Activated T-helper 2 cell treated with anti-CD3 and anti-CD28 coated beads, Interferon-gamma antibody, Interleukin-2, Interleukin-4, amounts not matched to agents 10 μg/mL and 5 μg/mL and 100 μg/mL, durations not matched to agents 14 hours and 24 hours and 36 hours (primary cell): ENCODE results near the gene IVD. TPM values are rescaled to one million over a fixed set of nuclear protein-coding genes. Genes with fewer than 3 reads are reported as not detected.
A peak's percentile ranks its signal among the peaks of the same experiment; 100 is the strongest.

Source experiments
- DNase-seq: peaks from one replicate; pipeline ENCODE4 v3.0.0; 2021; ENCODE audit warnings: low spot score
- H3K27ac Mint-ChIP-seq: one replicate; pipeline ENCODE4 v1.8.0; 2021; ENCODE audit warnings: mixed read lengths
- H3K27me3 Mint-ChIP-seq: one replicate; pipeline ENCODE4 v1.8.0; 2021; ENCODE audit warnings: low read depth, mixed read lengths
- H3K36me3 Mint-ChIP-seq: one replicate; pipeline ENCODE4 v1.8.0; 2021; ENCODE audit warnings: low read depth, mixed read lengths
- H3K4me1 Mint-ChIP-seq: one replicate; pipeline ENCODE4 v1.8.0; 2021; ENCODE audit warnings: low read depth, mixed read lengths
- H3K4me3 Mint-ChIP-seq: one replicate; pipeline ENCODE4 v1.8.0; 2021; ENCODE audit warnings: low read depth, mild to moderate bottlenecking, moderate library complexity, mixed read lengths
- H3K9me3 Mint-ChIP-seq: one replicate; pipeline ENCODE4 v1.8.0; 2021; ENCODE audit warnings: mixed read lengths
- intact Hi-C: fragments of 100-400 bp; cut with micrococcal nuclease; formaldehyde crosslinking; loops from one replicate; pipeline ENCODE4 v1.15.1; 2023
- total RNA-seq: library from RNA; stranded (reverse); gene quantifications from 2 replicates; pipeline ENCODE4 v1.2.3, GENCODE V29; 2022

IVD gene
- total RNA-seq, 1 donor from 2014 or later: 79.4 TPM

GRCh38 chr15:40439461-40439959 lies 33.9 kb downstream of the IVD start:
- Mint-ChIP-seq H3K27ac (peak overlapping the region; percentile 77), H3K9me3 (no peaks in the 10 kb centered on the region), H3K4me1 (peaks cover 36% of the 10 kb centered on the region), H3K27me3 (peaks cover 65% of the 10 kb centered on the region), H3K36me3 (peaks cover 15% of the 10 kb centered on the region), H3K4me3 (peak overlapping the region; percentile 91)
- no peak for DNase-seq
- intact Hi-C loops: no loop called here

- Mint-ChIP-seq H3K4me1 (peaks cover 41% of the 10 kb centered on the region), H3K4me3 (peak overlapping the region; percentile 91), H3K9me3 (no peaks in the 10 kb centered on the region)
These were observed 34.6 kb downstream of the IVD start for GRCh38 chr15:40439960-40440742.

DNA sequence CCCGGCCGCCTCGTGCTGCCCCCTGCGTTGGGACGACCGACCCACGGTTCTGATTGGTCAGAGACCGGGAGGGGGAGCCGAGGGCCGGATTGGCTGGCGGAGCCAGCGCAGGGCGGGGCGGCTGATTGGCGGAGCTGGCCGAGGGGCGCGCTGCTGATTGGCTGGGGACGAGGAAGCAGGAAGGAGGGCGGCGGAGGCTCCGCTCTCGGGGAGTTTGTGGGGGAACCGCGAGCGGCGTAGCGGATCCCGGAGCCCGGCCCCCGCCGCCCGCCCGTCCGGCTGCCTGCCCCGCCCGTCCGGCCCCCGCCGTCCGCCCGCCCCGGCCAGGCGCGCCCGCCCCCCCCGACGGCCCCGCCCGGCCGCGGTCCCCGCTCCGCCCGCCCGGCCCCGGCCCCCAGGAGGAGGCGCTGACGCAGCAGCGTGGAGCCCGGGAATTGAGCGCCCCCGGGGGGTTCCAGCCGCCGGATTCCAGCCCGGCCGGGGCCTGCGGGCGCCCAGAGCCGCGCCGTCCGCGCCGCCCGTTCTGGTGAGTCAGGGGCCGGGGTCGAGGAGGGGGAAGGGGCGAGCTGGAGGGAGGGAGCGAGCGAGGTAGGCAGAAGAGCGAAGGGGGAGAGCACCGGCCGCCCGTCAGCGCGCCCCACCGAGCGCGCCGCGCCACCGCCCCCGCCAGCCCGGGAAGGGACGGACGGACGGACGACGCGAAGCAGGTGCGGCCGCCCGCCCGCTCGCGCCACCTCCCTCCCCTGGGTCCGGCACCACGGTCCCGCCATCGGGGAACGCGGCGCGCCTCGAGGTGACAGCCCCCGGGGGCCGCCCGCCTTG lies 35.4 kb downstream of the IVD start, which contains the start of gene BAHD1:
Gene BAHD1, plus strand, starts transcription at position 211 of the 822 bp plus-strand sequence. CDS start 17,512 bp downstream, outside the sequence.
- intact Hi-C loops: loop anchor here (1.0 to 5.0 kb wide), 3 partner anchors 29 to 128 kb away; partner anchors contain the start of genes CHST14 and RPUSD2
- Mint-ChIP-seq H3K4me3 (peak within 1 kb of the TSS; percentile 91), H3K27me3 (peaks cover 52% of the 10 kb centered on the region), H3K9me3 (no peaks in the 10 kb centered on the region), H3K4me1 (peaks cover 37% of the 10 kb centered on the region), H3K27ac (peak within 1 kb of the TSS; percentile 77), H3K36me3 (peaks cover 15% of the 10 kb centered on the region)
- peak; percentile 94 for DNase-seq

More at GRCh38 chr15:40439960-40440742, 34.6 kb downstream of the IVD start:
- no peak for DNase-seq
- Mint-ChIP-seq H3K27ac (peak overlapping the region; percentile 77), H3K36me3 (peaks cover 15% of the 10 kb centered on the region), H3K27me3 (peaks cover 58% of the 10 kb centered on the region)
- intact Hi-C loops: loop anchor here (1.0 to 5.0 kb wide), 3 partner anchors 30 to 129 kb away; partner anchors contain the start of genes CHST14 and RPUSD2

DNA sequence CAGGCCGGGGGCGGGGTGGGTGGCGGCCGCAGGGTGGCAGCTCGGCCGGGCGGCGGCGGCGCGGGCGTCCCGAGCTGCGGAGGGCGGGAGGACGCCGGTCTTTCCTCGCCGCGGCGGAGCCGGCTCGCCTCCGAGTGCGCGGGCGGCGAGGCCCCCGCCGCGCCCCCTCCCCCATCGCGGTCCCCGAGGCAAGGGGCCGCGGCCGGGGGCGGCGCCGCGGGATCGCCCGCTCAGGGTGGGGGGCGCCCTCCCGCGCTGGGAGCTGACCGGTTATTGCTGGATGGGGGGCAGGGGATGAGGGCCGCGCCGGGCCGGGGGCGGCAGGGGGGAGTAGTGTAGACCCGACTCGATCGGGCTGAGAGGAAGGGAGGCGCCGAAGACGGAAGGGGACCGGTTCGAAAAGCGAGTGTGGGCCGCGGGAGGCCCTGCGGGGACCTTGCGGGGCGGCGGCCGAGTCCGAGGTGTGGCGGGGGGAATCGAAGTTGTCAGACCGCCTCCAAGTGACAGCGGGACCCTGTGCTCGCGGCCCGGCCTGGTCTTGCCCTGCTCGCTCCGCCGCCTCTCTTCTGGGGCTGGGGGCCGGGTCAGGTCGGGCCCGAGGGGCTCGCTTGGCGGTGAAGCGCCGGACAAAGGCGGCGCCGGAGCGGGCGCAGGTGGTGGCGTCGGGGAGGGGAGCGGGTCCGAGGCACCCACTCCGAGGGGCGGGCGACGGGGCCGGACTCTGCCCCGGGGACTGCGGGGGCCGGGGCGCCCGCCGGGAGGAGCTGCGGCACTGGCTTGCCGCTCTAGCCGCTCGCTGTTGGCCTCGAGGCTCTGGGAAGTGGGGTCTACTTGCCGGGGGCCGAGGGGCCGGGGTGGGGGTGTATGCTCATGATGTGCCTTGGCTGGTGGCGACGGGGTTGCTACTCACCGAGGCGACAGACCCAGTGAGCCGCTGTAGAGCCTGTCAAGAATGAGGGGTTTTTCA lies 36.3 kb downstream of the IVD start:
- peak overlapping the region; percentile 84 for H3K4me3 Mint-ChIP-seq
- DNase-seq: no peak
- peak overlapping the region; percentile 24 for H3K27ac Mint-ChIP-seq
- H3K36me3 Mint-ChIP-seq: peaks cover 15% of the 10 kb centered on the region
- intact Hi-C loops: loop anchor here (2.0 to 5.0 kb wide), 2 partner anchors 65 to 127 kb away; partner anchors contain the start of gene RPUSD2
- no peaks in the 10 kb centered on the region for H3K9me3 Mint-ChIP-seq
- peaks cover 46% of the 10 kb centered on the region for H3K27me3 Mint-ChIP-seq
- H3K4me1 Mint-ChIP-seq: peaks cover 33% of the 10 kb centered on the region

GRCh38 chr15:40443255-40443654 lies 37.7 kb downstream of the IVD start:
- intact Hi-C loops: loop anchor here (5.0 kb wide), 1 partner anchor 64 kb away; no protein-coding TSS in a partner anchor
- peaks cover 15% of the 10 kb centered on the region for H3K36me3 Mint-ChIP-seq
- peaks cover 32% of the 10 kb centered on the region for H3K27me3 Mint-ChIP-seq
- DNase-seq: no peak
- peak overlapping the region; percentile 77 for H3K4me3 Mint-ChIP-seq
- no peak overlapping the region for H3K27ac Mint-ChIP-seq
- peaks cover 35% of the 10 kb centered on the region for H3K4me1 Mint-ChIP-seq
- H3K9me3 Mint-ChIP-seq: no peaks in the 10 kb centered on the region

DNA sequence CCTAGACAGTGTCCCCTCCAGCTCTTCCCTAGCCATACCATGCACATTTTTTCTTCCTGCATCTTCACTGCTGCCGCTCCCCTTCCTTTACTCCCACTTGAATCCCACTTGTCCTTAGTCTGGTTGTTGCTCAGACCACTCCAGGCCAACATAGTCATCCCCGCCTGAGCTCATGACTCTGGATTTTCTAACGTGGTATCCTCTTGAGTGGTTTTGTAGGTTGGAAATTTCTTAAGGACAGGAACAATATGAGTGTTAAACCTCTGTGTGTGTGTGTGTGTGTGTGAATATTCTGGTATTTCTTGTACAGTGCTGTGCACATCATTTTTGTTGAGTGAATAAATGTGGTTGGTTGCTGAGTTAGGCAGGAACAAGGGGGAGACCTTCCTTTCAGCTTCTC lies 38.3 kb downstream of the IVD start:
- Mint-ChIP-seq H3K4me3 (peak overlapping the region; percentile 53), H3K27ac (no peak overlapping the region), H3K4me1 (peaks cover 36% of the 10 kb centered on the region), H3K27me3 (peaks cover 26% of the 10 kb centered on the region), H3K9me3 (no peaks in the 10 kb centered on the region), H3K36me3 (peaks cover 15% of the 10 kb centered on the region)
- intact Hi-C loops: loop anchor here (5.0 kb wide), 1 partner anchor 63 kb away; no protein-coding TSS in a partner anchor
- DNase-seq: no peak

GRCh38 chr15:40444736-40445135 lies 39.1 kb downstream of the IVD start:
- Mint-ChIP-seq H3K36me3 (peaks cover 17% of the 10 kb centered on the region), H3K27ac (no peak overlapping the region), H3K4me1 (peaks cover 36% of the 10 kb centered on the region), H3K27me3 (peaks cover 21% of the 10 kb centered on the region), H3K4me3 (no peak overlapping the region), H3K9me3 (no peaks in the 10 kb centered on the region)
- intact Hi-C loops: loop anchor here (5.0 kb wide), 1 partner anchor 63 kb away; no protein-coding TSS in a partner anchor
- DNase-seq: no peak

DNA sequence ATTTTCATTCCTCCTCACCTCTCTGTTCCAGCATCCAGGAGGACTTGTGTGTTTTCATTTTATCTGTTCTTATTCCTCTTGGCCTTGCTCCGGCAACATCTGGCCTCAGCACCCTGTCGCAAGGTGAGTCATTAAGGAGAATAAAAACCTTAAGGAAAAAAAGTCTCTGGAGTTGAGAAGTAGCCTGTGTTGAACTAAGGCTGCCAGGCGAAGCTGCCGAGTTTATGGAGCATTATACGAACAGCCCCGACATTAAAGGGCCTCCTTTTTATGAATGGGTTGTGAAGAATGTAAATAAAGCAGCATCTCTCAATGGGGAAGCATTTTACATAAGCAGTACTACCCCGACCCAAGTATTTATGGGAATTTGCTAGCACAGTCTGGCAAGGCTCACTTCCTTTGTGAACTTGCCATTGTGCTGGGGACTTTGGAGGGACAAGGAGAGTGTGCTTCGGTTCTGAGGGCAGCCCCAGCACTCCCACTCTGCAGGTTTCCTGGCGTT lies 39.9 kb downstream of the IVD start:
- Mint-ChIP-seq H3K36me3 (peaks cover 17% of the 10 kb centered on the region), H3K9me3 (no peaks in the 10 kb centered on the region), H3K27me3 (peaks cover 16% of the 10 kb centered on the region), H3K4me3 (no peak overlapping the region), H3K27ac (no peak overlapping the region), H3K4me1 (peaks cover 34% of the 10 kb centered on the region)
- DNase-seq: no peak
- intact Hi-C loops: no loop called here

- H3K4me3 Mint-ChIP-seq: no peak overlapping the region
- peaks cover 17% of the 10 kb centered on the region for H3K36me3 Mint-ChIP-seq
- H3K9me3 Mint-ChIP-seq: no peaks in the 10 kb centered on the region
- intact Hi-C loops: no loop called here
- no peak overlapping the region for H3K27ac Mint-ChIP-seq
- H3K27me3 Mint-ChIP-seq: peaks cover 16% of the 10 kb centered on the region
- no peak for DNase-seq
- peaks cover 36% of the 10 kb centered on the region for H3K4me1 Mint-ChIP-seq
These were observed 40.5 kb downstream of the IVD start for GRCh38 chr15:40446144-40446543.

DNA sequence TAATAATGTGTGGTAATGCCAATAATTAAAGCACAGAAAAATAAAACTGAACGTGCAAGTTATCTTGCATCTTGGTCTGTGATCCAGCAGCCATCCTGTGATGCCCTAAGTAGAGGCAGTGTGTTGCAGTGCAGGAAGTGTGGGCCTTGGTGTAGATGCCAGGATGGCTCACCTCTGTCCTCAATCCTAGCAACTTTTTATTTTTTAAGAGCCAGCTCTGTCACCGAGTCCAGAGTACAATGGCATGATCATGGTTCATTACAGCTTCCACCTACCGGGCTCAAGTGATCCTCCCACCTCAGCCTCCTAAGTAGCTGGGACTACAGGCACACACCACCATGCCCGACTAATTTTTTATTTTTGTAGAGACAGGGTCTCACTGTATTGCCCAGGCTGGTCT lies 42.8 kb downstream of the IVD start:
- no peak overlapping the region for H3K27ac Mint-ChIP-seq
- H3K9me3 Mint-ChIP-seq: no peaks in the 10 kb centered on the region
- H3K4me3 Mint-ChIP-seq: no peak overlapping the region
- peaks cover 47% of the 10 kb centered on the region for H3K4me1 Mint-ChIP-seq
- DNase-seq: no peak
- intact Hi-C loops: no loop called here
- H3K27me3 Mint-ChIP-seq: peaks cover 6% of the 10 kb centered on the region
- peaks cover 10% of the 10 kb centered on the region for H3K36me3 Mint-ChIP-seq

- no peak overlapping the region for H3K27ac Mint-ChIP-seq
- H3K4me3 Mint-ChIP-seq: no peak overlapping the region
- H3K36me3 Mint-ChIP-seq: peaks cover 3% of the 10 kb centered on the region
- no peaks in the 10 kb centered on the region for H3K27me3 Mint-ChIP-seq
- DNase-seq: no peak
- H3K9me3 Mint-ChIP-seq: no peaks in the 10 kb centered on the region
- H3K4me1 Mint-ChIP-seq: peaks cover 48% of the 10 kb centered on the region
- intact Hi-C loops: no loop called here
These were observed 43.7 kb downstream of the IVD start for GRCh38 chr15:40449275-40449674.
